NB4 (cell line): ENCODE measurements around the gene COL23A1.

Experiments used
- MAX ChIP-seq: IDR thresholded peaks from 2 replicates; pipeline ENCODE4 v1.6.1; 2011; ENCODE audit warnings: low read depth, low read length
- POLR2A ChIP-seq: IDR thresholded peaks from 2 replicates; pipeline ENCODE4 v1.6.1; 2011; ENCODE audit warnings: mild to moderate bottlenecking; ENCODE audit not compliant: insufficient read length; ENCODE audit errors: extremely low read depth
- TF ChIP-seq, protein P1 (sequence below): IDR thresholded peaks from one replicate; pipeline ENCODE4 v1.5.1; 2012; ENCODE audit warnings: low read depth, low read length

- TF ChIP-seq, protein P1, sequence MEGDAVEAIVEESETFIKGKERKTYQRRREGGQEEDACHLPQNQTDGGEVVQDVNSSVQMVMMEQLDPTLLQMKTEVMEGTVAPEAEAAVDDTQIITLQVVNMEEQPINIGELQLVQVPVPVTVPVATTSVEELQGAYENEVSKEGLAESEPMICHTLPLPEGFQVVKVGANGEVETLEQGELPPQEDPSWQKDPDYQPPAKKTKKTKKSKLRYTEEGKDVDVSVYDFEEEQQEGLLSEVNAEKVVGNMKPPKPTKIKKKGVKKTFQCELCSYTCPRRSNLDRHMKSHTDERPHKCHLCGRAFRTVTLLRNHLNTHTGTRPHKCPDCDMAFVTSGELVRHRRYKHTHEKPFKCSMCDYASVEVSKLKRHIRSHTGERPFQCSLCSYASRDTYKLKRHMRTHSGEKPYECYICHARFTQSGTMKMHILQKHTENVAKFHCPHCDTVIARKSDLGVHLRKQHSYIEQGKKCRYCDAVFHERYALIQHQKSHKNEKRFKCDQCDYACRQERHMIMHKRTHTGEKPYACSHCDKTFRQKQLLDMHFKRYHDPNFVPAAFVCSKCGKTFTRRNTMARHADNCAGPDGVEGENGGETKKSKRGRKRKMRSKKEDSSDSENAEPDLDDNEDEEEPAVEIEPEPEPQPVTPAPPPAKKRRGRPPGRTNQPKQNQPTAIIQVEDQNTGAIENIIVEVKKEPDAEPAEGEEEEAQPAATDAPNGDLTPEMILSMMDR: no peak
- no peak for TF ChIP-seq POLR2A
- TF ChIP-seq MAX: no peak
These were observed 279.9 kb downstream of the COL23A1 start for GRCh38 chr5:178310130-178310865.
